GM21576 (cell line): ENCODE measurements around the gene DCANP1.

ENCODE experiments used
- ATAC-seq: cut with Tn5 transposase; IDR thresholded peaks from one replicate; pipeline ENCODE4 v1.9.1; 2021; ENCODE audit warnings: mild to moderate bottlenecking, moderate library complexity; ENCODE audit not compliant: unreplicated experiment

The DCANP1 gene

GRCh38 chr5:135458356-135458755, 11.2 kb upstream of the DCANP1 start:
- ATAC-seq = no peak

DNA sequence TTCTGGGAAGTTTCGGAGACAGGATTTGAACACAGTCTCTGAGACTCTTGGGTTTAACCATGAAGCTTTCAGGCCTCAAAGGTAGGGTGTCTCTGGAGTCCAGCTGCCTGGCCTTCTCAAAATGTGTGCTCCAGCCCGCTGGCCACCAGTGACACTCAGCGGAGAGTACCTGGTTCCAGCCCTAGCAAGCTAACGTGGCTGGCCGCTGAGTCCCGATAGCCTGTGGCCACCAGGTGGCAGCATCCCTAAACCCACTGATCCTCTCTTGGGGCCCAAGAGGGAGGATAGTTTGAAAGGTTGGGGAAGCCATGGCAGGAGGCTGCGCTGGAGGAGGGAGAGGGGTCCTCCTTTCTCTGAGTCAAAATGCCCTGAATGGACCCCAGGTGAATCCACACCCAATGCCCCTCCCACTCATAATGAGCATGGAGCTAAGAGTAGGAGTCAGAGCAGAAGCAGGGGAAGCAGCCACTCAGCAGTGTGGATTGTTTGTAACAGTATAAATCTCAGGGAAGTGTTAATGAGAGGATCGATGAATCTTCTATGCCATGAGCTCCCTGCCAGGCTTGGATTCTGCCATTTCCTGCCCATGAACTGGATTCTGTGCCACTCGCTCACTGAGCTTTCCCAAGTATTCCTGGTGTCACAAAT, 10.4 kb upstream of the DCANP1 start:
- ATAC-seq = peak; percentile 54

DNA sequence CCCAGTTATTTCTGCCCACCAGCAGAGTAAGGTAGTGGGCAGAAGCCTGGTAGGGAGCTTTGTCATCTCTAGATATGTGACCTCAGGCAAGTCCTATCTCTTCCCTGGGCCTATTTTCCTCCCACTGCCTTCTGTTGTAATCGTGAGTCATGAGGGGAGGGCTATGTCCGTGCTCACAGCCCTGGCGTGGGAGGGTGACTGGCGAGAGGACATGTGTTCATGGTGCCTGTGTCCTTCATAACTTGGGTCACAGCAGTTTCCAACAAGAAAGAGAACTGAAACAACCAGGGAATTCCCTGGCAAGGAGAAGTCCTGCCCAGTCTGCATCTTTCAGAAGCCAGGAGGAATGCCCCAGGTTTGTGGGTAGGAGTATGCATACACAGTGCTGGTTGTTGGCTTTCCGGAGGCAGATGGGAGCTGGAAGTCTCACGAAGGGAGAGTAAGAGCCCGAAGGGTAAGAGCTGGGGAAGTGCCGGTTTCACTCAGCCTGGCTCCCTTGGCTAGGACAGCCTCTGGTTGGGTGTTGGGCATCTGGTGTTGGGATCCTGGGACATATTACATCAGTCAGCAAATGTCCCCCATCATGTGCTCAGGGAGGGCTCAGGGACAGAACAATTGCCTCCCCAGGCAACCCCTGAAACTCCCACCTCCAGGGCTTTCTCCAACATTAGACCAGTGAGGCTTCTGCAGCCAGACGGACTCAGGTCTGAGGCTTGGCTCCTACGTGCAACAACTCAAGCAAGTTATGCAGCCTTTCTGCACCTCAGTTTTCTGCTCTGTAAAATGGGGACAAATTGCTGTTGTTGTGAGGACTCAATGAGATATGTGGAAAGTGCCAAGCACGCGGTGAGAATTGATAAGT, 9.3 kb upstream of the DCANP1 start:
- ATAC-seq = peak; percentile 59

- ATAC-seq = no peak
Measured at GRCh38 chr5:135455876-135456237, 8.7 kb upstream of the DCANP1 start.

- no peak for ATAC-seq
Measured at GRCh38 chr5:135454946-135455345, 7.8 kb upstream of the DCANP1 start.

DNA sequence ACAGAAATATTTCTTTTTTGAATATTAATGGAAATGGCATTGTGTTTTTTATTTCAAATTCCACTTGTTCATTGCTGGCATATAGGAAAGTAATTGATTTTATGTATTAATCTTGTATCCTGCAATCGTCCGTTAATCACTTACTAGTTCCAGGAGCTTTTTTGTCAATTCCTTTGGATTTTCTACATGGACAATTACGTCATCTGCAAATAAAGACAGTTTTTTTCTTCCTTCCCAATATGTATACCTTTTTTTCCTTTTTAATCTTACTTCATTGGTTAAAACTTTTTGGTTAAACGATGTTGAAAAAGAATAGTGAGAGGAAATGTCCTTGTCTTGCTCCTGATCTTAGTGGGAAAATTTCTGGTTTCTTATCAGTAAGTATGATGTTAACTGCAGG, 6.5 kb upstream of the DCANP1 start:
- no peak for ATAC-seq

GRCh38 chr5:135452321-135453030, 5.3 kb upstream of the DCANP1 start, which contains the start of gene TIFAB:
TIFAB (minus strand) TSS chr5:135452351; CDS start chr5:135449939, 2,412 bp downstream.
- ATAC-seq = no peak

GRCh38 chr5:135451581-135452320, 4.6 kb upstream of the DCANP1 start:
- no peak for ATAC-seq

GRCh38 chr5:135450952-135451351, 3.8 kb upstream of the DCANP1 start:
- ATAC-seq = no peak

DNA sequence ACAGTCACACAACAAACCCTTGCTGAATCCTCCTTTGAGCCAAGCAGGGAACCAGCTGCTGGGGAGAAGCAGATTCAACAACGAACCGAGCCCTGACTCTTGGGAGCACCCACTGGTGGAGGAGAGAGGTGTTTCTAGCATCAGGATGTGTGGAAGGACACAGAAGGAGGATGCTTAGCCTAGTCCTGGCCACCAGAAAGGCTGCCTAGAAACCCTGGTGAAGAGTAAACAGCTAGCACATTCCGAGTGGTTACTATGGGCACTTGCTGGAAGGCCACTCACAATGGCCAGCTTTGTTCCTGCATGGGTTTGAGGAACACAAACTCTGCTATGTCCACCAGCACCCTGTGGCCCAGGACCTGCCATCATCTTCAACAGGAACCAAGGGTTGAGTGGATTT, 3.2 kb upstream of the DCANP1 start:
- no peak for ATAC-seq

DNA sequence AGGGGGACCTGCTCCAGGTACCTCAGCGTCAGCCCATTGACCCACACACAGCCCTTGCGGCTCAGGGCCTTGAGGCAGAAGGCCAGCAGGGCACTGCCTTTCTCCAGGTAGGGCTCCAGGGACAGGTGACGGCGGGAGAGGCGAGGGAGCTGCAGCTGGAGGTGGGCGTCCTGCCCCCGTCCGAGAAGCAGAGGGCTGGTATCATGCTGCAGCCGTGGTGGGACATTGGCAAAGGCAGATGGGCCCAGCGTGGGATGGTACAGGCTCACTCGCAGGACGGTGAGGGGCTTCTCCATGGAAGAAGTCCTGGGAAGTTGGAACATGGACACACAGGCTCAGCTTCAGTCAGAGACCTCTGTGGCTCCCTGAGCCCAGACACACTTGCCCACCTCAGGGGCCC, 2.5 kb upstream of the DCANP1 start:
- ATAC-seq = no peak

DNA sequence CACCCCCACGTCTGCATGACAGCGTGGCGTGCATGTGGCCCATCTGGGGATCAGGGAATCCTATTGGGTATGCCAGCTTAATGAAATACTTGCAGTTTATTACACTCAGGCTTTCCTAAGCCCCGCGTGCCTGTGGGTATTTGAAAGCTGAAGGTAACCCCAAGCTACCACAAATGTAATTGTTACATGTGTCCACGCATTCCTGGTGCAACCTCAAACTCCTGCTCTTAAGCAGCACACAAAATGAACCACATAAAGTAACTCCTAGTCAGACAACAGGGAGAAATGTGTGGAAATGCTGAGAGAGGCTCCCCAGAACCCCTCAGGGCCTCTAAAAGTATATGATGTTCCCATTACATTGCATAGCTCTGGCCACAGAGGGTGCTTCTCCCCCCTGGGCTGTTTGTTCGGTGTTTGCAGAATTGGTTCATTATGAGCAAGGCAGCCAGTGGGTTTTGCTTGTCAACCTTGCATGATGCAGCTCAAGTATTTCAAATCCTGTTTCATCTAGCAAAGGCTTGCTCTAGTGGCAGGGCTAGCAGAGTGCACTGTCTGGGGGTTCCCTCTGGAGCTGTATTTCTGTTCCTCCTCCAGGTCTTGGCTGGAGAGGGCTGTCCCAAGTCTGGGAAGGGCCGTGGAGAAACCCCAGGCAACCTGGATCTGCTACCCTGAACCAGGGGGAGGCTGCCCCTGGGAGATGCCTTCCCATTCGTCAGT, 1.8 kb upstream of the DCANP1 start:
- ATAC-seq = no peak

- ATAC-seq = no peak
Measured at GRCh38 chr5:135448071-135448739, 1.1 kb upstream of the DCANP1 start.

GRCh38 chr5:135446615-135447014, 533 bp downstream of the DCANP1 start:
- no peak for ATAC-seq

- ATAC-seq = no peak
Measured at GRCh38 chr5:135446206-135446605, 942 bp downstream of the DCANP1 start.

GRCh38 chr5:135445306-135445985, 1.7 kb downstream of the DCANP1 start:
- no peak for ATAC-seq

GRCh38 chr5:135444881-135445280, 2.3 kb downstream of the DCANP1 start:
- ATAC-seq = no peak

DNA sequence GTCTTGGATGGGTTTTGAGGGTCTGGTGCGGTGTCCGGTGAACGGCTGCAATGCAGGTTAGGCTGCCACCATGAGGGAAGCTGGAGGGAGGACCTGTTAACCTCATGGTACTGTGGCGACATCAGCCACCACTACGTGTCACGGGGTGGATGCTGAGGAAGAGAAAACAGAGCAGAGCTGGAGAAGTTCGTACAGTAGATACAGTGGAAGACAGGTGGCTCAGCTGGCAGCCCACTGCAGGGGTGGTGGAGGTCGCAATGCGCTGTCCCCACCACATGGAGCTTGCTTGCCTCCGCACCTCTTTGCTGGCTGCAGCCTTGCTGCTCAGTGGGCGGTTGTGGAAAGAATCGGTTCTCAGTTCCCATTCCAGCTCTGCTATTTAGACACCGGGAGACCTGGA, 2.8 kb downstream of the DCANP1 start:
- ATAC-seq = no peak
